Trophoblast cell (in vitro differentiated cells and primary cell): ENCODE data around the gene ENAH.
"Not testable (repeated sequence)": the region's sequence is repeated elsewhere in the genome, so short reads cannot be mapped to it uniquely, and the experiment has no call there.

Experiments
- DNase-seq, 2 donors: peaks; one replicate each; pipeline ENCODE4 v3.0.0-alpha.2; 2016
- H2AFZ ChIP-seq: 2 replicates; pipeline ENCODE4 v1.6.1; 2013; ENCODE audit warnings: low read length, moderate library complexity, mild to moderate bottlenecking; ENCODE audit not compliant: insufficient read depth, poor library complexity
- H2AK5ac ChIP-seq: 2 replicates; pipeline ENCODE4 v1.6.1; 2013; ENCODE audit warnings: mild to moderate bottlenecking, low read length
- H2BK120ac ChIP-seq: 2 replicates; pipeline ENCODE4 v1.6.1; 2013; ENCODE audit warnings: low read length, mild to moderate bottlenecking, moderate library complexity; ENCODE audit not compliant: insufficient read depth, poor library complexity
- H2BK12ac ChIP-seq: 2 replicates; pipeline ENCODE4 v1.6.1; 2013; ENCODE audit warnings: mild to moderate bottlenecking, low read length, moderate library complexity
- H2BK5ac ChIP-seq: 2 replicates; pipeline ENCODE4 v1.6.1; 2013; ENCODE audit warnings: low read length, low read depth, moderate library complexity, mild to moderate bottlenecking; ENCODE audit not compliant: poor library complexity
- H3K14ac ChIP-seq: 2 replicates; pipeline ENCODE4 v1.6.1; 2013; ENCODE audit warnings: mild to moderate bottlenecking, low read length
- H3K18ac ChIP-seq: 2 replicates; pipeline ENCODE4 v1.6.1; 2013; ENCODE audit warnings: mild to moderate bottlenecking, low read length
- H3K23ac ChIP-seq: 2 replicates; pipeline ENCODE4 v1.6.1; 2013; ENCODE audit warnings: low read length
- H3K27ac ChIP-seq: 2 replicates; pipeline ENCODE4 v1.5.1; 2013; ENCODE audit warnings: low read depth, mild to moderate bottlenecking, inconsistent platforms, low read length, moderate library complexity
- H3K27me3 ChIP-seq: 2 replicates; pipeline ENCODE4 v1.6.1; 2013; ENCODE audit warnings: inconsistent platforms, mild to moderate bottlenecking, low read length, moderate library complexity; ENCODE audit not compliant: insufficient read depth
- H3K36me3 ChIP-seq, 2 experiments: 1 replicate in 1 of 2; 2 replicates in 1 of 2; pipeline ENCODE4 v1.6.1; 2013; ENCODE audit warnings: low read length in 2 of 2, mild to moderate bottlenecking in 2 of 2, moderate library complexity in 1 of 2; ENCODE audit not compliant: insufficient read depth in 2 of 2, control insufficient read depth in 1 of 2
- H3K4ac ChIP-seq: 2 replicates; pipeline ENCODE4 v1.6.1; 2013; ENCODE audit warnings: low read depth, mild to moderate bottlenecking, low read length, moderate library complexity
- H3K4me1 ChIP-seq, 2 experiments: 1 replicate in 1 of 2; 2 replicates in 1 of 2; pipeline ENCODE4 v1.6.1; 2013; ENCODE audit warnings: low read length in 2 of 2, mild to moderate bottlenecking in 2 of 2, moderate library complexity in 1 of 2; ENCODE audit not compliant: insufficient read depth in 2 of 2, control insufficient read depth in 1 of 2
- H3K4me2 ChIP-seq: 2 replicates; pipeline ENCODE4 v1.6.1; 2013; ENCODE audit warnings: inconsistent platforms, mild to moderate bottlenecking, low read length, moderate library complexity
- H3K4me3 ChIP-seq: 2 replicates; pipeline ENCODE4 v1.5.1; 2013; ENCODE audit warnings: mild to moderate bottlenecking, low read depth, low read length, inconsistent platforms
- H3K79me1 ChIP-seq: one replicate; pipeline ENCODE4 v1.6.1; 2013; ENCODE audit warnings: low read length
- H3K79me2 ChIP-seq: 2 replicates; pipeline ENCODE4 v1.6.1; 2013; ENCODE audit warnings: low read length, mild to moderate bottlenecking; ENCODE audit not compliant: control insufficient read depth, insufficient read depth, poor library complexity
- H3K9ac ChIP-seq: 2 replicates; pipeline ENCODE4 v1.6.1; 2013; ENCODE audit warnings: mild to moderate bottlenecking, low read length
- H3K9me3 ChIP-seq: 2 replicates; pipeline ENCODE4 v1.6.1; 2013; ENCODE audit warnings: low read depth, mild to moderate bottlenecking, control low read depth, inconsistent platforms, low read length; ENCODE audit not compliant: insufficient read depth
- H4K12ac ChIP-seq: 2 replicates; pipeline ENCODE4 v1.6.1; 2013; ENCODE audit warnings: low read depth, mild to moderate bottlenecking, low read length, moderate library complexity
- H4K8ac ChIP-seq: 2 replicates; pipeline ENCODE4 v1.6.1; 2013; ENCODE audit warnings: low read depth, mild to moderate bottlenecking, low read length, moderate library complexity
- H4K91ac ChIP-seq: one replicate; pipeline ENCODE4 v1.6.1; 2013; ENCODE audit warnings: low read depth, mild to moderate bottlenecking, low read length, moderate library complexity
- WGBS: extraction: QIAGEN DNeasy Blood & Tissue Kit; methylation state at CpG from one replicate; pipeline ENCODE4 v1.1.7; 2013; ENCODE audit warnings: missing lambda C conversion rate; ENCODE audit not compliant: insufficient read length, insufficient coverage; ENCODE audit errors: extremely low coverage; 5-methylcytosine and 5-hydroxymethylcytosine counted together

Gene ENAH

GRCh38 chr1:225617956-225618355 is 35.0 kb downstream of the ENAH start:
- Histone ChIP-seq H3K4me3 (no peak overlapping the region), H4K91ac (no peak overlapping the region), H3K14ac (no peak overlapping the region), H3K23ac (no peak overlapping the region), H3K27me3 (no peaks in the 10 kb centered on the region), H2AFZ (no peak overlapping the region), H2BK12ac (no peak overlapping the region), H3K79me2 (no peaks in the 10 kb centered on the region), H2BK120ac (no peak overlapping the region), H3K18ac (no peak overlapping the region), H3K4me2 (no peak overlapping the region), H3K9ac (no peak overlapping the region), H2BK5ac (no peak overlapping the region), H4K8ac (no peak overlapping the region), H3K4me1 (peaks cover 0 to 3% of the 10 kb centered on the region in 2 experiments), H3K4ac (peak overlapping the region; percentile 10), H3K79me1 (no peaks in the 10 kb centered on the region), H4K12ac (no peak overlapping the region), H3K9me3 (no peaks in the 10 kb centered on the region), H3K27ac (no peak overlapping the region), H2AK5ac (no peak overlapping the region), H3K36me3 (peaks cover 1 to 2% of the 10 kb centered on the region in 2 experiments)
- DNase-seq = no peak
- WGBS = no CpG with 5 or more reads among the region's 2 CpGs

- H4K12ac ChIP-seq = no peak overlapping the region
- DNase-seq = no peak
- no peak overlapping the region for H2AFZ ChIP-seq
- H2BK120ac ChIP-seq = no peak overlapping the region
- H4K91ac ChIP-seq = no peak overlapping the region
- peaks cover 1% of the 10 kb centered on the region in 2 experiments for H3K36me3 ChIP-seq
- H2AK5ac ChIP-seq = no peak overlapping the region
- H3K23ac ChIP-seq = no peak overlapping the region
- H3K4me2 ChIP-seq = no peak overlapping the region
- no peak overlapping the region for H3K9ac ChIP-seq
- no peak overlapping the region for H3K4ac ChIP-seq
- H3K79me1 ChIP-seq = no peaks in the 10 kb centered on the region
- no peak overlapping the region for H2BK12ac ChIP-seq
- no peak overlapping the region for H3K18ac ChIP-seq
- no peak overlapping the region for H3K27ac ChIP-seq
- no peaks in the 10 kb centered on the region for H3K79me2 ChIP-seq
- no peak overlapping the region for H3K14ac ChIP-seq
- H3K9me3 ChIP-seq = no peaks in the 10 kb centered on the region
- H4K8ac ChIP-seq = no peak overlapping the region
- peaks cover 0 to 3% of the 10 kb centered on the region in 2 experiments for H3K4me1 ChIP-seq
- no peak overlapping the region for H3K4me3 ChIP-seq
- H3K27me3 ChIP-seq = no peaks in the 10 kb centered on the region
- WGBS = no CpG with 5 or more reads among the region's 1 CpG
- no peak overlapping the region for H2BK5ac ChIP-seq
Observed at GRCh38 chr1:225617479-225617878, 35.4 kb downstream of the ENAH start.

- not testable (repeated sequence) for H3K79me2 ChIP-seq, H3K79me1 ChIP-seq, H3K27ac ChIP-seq, H3K18ac ChIP-seq, H3K4me3 ChIP-seq, H3K9ac ChIP-seq, H3K23ac ChIP-seq, H3K4me1 ChIP-seq, DNase-seq, H3K36me3 ChIP-seq, H3K4ac ChIP-seq, H4K12ac ChIP-seq, H2AK5ac ChIP-seq, H2AFZ ChIP-seq, H3K14ac ChIP-seq, H2BK120ac ChIP-seq, H4K8ac ChIP-seq, H3K9me3 ChIP-seq, H2BK5ac ChIP-seq, H3K4me2 ChIP-seq, H4K91ac ChIP-seq, H3K27me3 ChIP-seq, H2BK12ac ChIP-seq
- WGBS = no CpG with 5 or more reads among the region's 29 CpGs
Observed at GRCh38 chr1:225615403-225615790, 37.5 kb downstream of the ENAH start.

- no peak overlapping the region for H4K12ac ChIP-seq
- H3K9ac ChIP-seq = no peak overlapping the region
- no peak overlapping the region for H3K27ac ChIP-seq
- no peak overlapping the region for H2BK12ac ChIP-seq
- H3K4ac ChIP-seq = peak overlapping the region; percentile 8
- H3K79me1 ChIP-seq = no peaks in the 10 kb centered on the region
- WGBS = no CpG with 5 or more reads among the region's 3 CpGs
- H4K91ac ChIP-seq = no peak overlapping the region
- H3K18ac ChIP-seq = no peak overlapping the region
- H2BK120ac ChIP-seq = no peak overlapping the region
- no peaks in the 10 kb centered on the region for H3K27me3 ChIP-seq
- H3K14ac ChIP-seq = no peak overlapping the region
- no peak for DNase-seq
- H3K9me3 ChIP-seq = no peaks in the 10 kb centered on the region
- no peak overlapping the region for H2AK5ac ChIP-seq
- no peak overlapping the region for H4K8ac ChIP-seq
- H2AFZ ChIP-seq = no peak overlapping the region
- no peak overlapping the region for H3K4me3 ChIP-seq
- H3K4me2 ChIP-seq = no peak overlapping the region
- H3K36me3 ChIP-seq = peaks cover 0 to 1% of the 10 kb centered on the region in 2 experiments
- no peak overlapping the region for H3K23ac ChIP-seq
- peaks cover 8% of the 10 kb centered on the region for H3K79me2 ChIP-seq
- H2BK5ac ChIP-seq = no peak overlapping the region
- peaks cover 0 to 10% of the 10 kb centered on the region in 2 experiments for H3K4me1 ChIP-seq
Observed at GRCh38 chr1:225613006-225613405, 39.9 kb downstream of the ENAH start.
